HFF-Myc (cell line): ENCODE measurements around the gene STON2.

Source experiments
- DNase-seq: peaks from one replicate; pipeline ENCODE4 v3.0.0-alpha.2; 2011; ENCODE audit warnings: low read depth; ENCODE audit errors: extremely low read depth
- H3K4me3 ChIP-seq: replicated peaks from 2 replicates; pipeline ENCODE4 v1.5.1; 2011; ENCODE audit warnings: low read depth, mild to moderate bottlenecking, control low read depth, low read length
- TF ChIP-seq, protein P1 (sequence below): IDR thresholded peaks from 2 replicates; pipeline ENCODE4 v1.5.1; 2012; ENCODE audit warnings: mild to moderate bottlenecking, low read depth, low read length, control low read depth; ENCODE audit errors: missing control alignments

Gene STON2

DNA sequence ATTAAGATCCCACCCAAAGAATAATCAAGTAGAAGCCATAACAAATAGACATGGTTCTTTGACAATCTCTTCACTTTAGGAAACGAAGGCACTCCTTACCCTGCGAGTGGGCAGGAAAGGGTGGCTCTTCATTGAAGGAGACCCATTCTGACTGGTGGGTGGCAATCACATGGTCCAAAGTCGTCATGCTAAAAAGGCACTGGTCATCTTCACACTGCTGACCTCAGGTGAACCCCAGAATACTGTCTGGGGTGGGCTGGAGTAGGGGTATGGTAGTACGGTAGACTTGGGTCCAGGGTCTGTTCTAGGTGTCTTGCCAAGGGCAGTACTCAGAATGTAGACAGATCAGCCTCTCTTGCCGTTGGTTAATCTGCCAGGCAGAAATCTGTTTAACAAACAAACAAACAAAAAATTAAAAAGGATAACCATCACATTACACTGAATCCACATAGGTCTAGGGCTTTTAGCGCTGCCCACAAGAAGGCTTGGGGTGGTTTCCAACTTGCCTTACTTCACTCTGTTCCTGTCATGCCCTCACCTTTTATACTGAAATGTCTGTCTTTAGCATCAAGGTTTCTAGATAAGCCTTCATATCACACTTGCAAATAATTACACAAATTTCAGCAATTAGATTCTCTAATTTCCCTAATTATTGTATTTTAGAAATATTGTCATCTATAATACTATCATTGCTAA lies 1.8 kb downstream of the STON2 start:
- TF ChIP-seq, protein P1, sequence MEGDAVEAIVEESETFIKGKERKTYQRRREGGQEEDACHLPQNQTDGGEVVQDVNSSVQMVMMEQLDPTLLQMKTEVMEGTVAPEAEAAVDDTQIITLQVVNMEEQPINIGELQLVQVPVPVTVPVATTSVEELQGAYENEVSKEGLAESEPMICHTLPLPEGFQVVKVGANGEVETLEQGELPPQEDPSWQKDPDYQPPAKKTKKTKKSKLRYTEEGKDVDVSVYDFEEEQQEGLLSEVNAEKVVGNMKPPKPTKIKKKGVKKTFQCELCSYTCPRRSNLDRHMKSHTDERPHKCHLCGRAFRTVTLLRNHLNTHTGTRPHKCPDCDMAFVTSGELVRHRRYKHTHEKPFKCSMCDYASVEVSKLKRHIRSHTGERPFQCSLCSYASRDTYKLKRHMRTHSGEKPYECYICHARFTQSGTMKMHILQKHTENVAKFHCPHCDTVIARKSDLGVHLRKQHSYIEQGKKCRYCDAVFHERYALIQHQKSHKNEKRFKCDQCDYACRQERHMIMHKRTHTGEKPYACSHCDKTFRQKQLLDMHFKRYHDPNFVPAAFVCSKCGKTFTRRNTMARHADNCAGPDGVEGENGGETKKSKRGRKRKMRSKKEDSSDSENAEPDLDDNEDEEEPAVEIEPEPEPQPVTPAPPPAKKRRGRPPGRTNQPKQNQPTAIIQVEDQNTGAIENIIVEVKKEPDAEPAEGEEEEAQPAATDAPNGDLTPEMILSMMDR, result no peak
- no peak overlapping the region for H3K4me3 ChIP-seq
- DNase-seq, result no peak

DNA sequence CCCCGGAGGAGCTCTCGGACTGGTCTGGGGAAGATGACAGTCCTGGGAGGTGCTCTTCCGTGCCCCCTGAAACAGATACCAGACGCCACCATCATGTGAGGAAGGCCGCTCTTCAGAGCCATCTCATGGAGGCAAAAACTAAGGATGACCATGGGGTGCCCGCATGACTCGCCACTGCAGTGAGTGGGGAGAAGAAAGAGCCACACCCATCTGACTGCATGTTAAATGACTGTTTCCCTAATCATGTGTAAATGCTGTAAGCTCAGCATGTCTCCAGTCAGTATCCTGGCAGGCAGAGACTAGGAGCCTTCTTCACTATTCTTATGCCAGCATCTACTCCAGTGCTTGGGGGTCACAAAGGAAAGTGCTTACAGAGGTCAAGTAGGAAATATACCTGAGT lies 4.0 kb downstream of the STON2 start:
- H3K4me3 ChIP-seq, result no peak overlapping the region
- TF ChIP-seq, protein P1, result no peak
- no peak for DNase-seq

DNA sequence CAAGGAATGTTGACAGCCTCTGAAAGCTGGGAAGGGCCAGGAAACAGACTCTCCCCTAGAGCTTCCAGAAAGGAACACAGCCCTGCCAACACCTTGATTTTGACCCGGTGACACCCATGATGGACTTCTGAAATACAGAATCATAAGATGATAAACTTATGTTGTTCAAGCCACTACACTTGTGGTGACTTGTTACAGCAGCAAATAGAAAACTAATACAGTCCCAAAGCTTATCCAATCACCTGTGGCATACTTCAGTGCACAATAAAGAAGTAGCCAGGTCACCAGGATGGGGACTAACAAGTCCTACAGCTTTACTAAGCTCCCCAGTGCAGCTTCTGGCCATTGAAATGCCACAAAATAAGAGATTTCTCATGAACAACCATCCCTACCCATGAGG lies 5.4 kb downstream of the STON2 start:
- TF ChIP-seq, protein P1, result no peak

DNA sequence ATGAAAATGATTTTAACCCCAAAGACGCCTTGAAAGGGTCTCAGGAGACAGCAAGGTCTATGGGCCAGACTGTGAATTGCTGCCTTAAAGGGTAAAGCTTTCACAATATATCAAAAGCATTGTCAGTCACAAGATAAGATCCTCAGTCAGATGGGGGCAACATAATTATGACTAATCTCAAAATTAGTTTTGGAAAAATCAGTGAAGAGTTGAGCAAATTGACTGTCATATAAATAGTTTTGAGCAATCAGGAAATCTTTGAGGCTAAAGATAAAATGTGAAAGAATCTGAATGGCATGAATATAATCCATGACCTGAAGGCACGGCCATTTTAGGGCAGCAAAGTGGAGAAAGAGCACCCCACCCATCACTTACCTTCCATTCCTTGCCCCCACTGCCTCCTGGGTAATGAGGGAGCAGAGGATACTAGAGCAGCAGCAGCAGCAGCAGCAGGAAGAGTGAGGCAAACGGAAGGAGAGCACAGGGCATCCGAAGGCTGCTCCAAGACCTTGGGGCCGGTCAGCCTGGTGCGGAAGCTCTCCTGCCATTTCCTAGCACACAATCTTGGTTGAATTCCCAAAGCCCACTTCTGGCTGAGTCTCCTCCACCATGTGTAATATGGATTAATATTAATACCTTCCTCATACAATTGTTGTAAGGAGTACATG lies 7.0 kb downstream of the STON2 start:
- no peak overlapping the region for H3K4me3 ChIP-seq
- no peak for DNase-seq
- TF ChIP-seq, protein P1, result no peak

More for the DNA sequence above, 5.4 kb downstream of the STON2 start:
- no peak for DNase-seq
- H3K4me3 ChIP-seq, result no peak overlapping the region

DNA sequence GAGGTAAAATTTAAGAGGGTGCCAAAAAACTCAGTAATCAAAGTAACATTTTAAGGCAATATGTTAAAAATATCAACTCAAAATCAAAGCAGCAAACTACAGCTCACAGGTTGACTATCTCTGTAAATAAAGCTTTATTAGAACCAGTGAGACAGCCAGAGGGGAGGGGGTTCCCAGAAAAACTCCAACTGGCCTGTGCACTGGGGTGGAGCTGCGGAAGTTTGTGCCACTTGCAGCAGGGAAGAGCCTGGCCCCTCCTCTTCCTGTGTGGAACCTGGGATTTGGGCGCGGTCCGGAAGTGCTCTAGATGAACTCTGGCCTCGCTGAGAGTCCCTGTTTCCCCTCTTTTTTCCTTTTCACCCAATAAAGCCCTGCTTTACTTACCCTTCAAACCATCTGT lies 8.1 kb downstream of the STON2 start:
- TF ChIP-seq, protein P1, result no peak
- DNase-seq, result no peak
- H3K4me3 ChIP-seq, result no peak overlapping the region

DNA sequence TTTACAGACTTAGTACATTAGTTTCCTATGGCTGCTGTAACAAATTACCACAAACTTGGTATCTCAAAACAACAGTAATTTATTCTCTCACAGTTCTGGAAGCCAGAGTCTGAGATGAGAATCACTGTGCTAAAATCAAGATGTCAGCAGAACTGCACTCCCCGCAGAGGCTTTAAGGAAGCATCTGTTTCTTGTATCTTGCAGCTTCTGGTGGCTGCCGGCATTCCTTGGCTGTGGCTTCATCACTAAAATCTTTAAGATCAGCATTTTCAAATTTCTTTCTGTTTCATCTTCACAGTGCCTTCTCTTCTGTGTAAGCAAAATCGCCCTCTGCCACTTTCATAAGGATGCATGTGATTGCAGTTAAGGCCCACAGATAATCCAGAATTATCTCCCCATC lies 9.4 kb downstream of the STON2 start:
- no peak for DNase-seq
- TF ChIP-seq, protein P1, result no peak
- H3K4me3 ChIP-seq, result no peak overlapping the region
